GM20000 (cell line): ENCODE results near the gene CDH13.

Experiments
- DNase-seq: peaks from one replicate; pipeline ENCODE4 v3.0.0; 2012; ENCODE audit warnings: low spot score
- CTCF ChIP-seq: IDR thresholded peaks from 2 replicates; pipeline ENCODE4 v1.5.1; 2012; ENCODE audit warnings: mild to moderate bottlenecking, control low read depth; ENCODE audit errors: extremely low read depth, missing control alignments

Gene CDH13

GRCh38 chr16:83508295-83508694 is 881.5 kb downstream of the CDH13 start:
- no peak for TF ChIP-seq CTCF

GRCh38 chr16:83509316-83509715 is 882.5 kb downstream of the CDH13 start:
- TF ChIP-seq CTCF, result no peak
- DNase-seq, result no peak

More at GRCh38 chr16:83508295-83508694, 881.5 kb downstream of the CDH13 start:
- no peak for DNase-seq

- no peak for DNase-seq
- no peak for TF ChIP-seq CTCF
Observed at GRCh38 chr16:83510906-83511305, 884.1 kb downstream of the CDH13 start.

GRCh38 chr16:83513008-83513755 is 886.4 kb downstream of the CDH13 start:
- no peak for DNase-seq
- no peak for TF ChIP-seq CTCF

GRCh38 chr16:83515395-83515794 is 888.6 kb downstream of the CDH13 start:
- no peak for TF ChIP-seq CTCF
- DNase-seq, result no peak

- DNase-seq, result no peak
- no peak for TF ChIP-seq CTCF
Observed at GRCh38 chr16:83516931-83517330, 890.2 kb downstream of the CDH13 start.

- no peak for DNase-seq
Observed at GRCh38 chr16:83517398-83517797, 890.6 kb downstream of the CDH13 start.

More at GRCh38 chr16:83517398-83517797, 890.6 kb downstream of the CDH13 start:
- TF ChIP-seq CTCF, result no peak
